ENCODE measurements around the gene NFIA. TPM values are rescaled to one million over a fixed set of nuclear protein-coding genes. Genes with fewer than 3 reads are reported as not detected.

The NFIA gene
- polyA plus RNA-seq, 3 donors: 14.4 to 14.7 (median 14.6) TPM

DNA sequence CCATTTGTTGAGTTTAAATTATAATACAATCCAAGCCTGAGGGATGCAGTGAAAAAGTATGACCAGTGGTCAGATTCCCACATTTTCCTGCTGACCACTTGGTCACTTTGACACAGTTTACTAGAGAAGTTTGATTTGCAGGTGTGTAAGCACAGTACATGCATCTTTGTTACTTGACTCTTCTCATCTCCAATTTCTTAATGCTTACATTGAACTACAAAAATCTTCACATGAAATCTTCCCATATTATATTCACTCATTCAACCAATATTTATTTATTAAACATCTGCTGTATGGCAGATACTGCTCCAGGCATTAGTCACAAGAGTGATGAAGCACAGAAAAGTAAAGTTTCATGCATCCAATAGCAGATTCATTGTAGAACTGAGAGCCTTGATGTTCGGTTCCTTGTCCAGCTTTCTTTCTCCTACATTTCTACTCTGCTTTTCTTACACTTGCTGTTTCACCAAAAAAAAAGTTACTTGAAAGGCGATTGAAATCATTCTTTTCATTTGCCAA is 211.7 kb downstream of the NFIA start:
- no peak for DNase-seq

DNA sequence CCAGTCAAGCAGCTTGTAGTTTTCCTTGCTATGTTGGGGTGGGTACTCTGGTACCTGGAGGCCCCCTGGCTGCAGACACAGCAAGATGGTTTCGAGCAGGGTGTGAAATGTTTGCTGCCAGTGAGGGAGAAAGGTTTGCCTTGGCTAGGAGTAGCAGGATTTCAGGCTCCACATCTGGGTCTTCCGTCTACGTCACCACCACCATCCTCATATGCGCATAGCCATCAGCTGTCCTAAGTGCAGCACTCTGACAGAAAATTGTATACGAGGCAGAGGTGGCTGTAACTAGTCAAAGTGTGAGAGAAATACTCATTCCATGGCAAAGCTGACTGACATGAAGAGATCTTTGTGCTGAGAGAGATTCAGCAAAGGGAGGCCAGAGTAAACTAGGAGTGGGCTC is 212.6 kb downstream of the NFIA start:
- no peak for DNase-seq

DNA sequence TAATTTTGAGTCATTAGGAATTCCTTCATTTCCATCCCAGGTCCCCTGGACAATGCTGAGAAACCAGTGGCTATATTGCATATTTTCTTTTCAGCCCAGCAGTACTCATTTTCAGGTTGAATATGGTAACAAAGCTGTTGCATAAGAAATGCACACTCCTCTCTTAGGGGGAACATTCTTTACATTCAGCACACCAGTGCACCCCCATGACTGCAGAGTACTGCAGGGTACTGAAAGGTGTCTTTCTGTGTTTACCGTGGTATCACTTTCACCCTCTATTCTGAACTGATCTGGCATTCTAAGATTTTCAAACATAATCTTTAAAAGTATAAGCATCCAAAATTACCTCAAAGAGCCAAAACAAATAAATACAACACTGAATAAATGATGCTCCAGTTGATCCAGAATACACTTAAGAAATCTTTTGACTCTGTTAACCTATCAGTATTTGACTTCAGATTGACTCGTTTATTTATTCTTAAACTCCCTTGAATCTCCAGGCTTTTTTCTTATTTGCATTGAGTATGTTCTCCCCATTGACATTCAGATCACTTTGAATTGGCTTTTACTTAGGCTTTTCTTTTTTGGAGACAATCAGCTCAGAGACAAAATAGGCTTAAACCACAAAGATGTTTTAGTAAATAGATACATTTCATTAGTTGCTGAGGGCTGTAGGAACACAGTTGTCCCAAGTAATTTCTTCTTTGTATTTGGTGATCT is 213.6 kb downstream of the NFIA start:
- no peak for DNase-seq

DNA sequence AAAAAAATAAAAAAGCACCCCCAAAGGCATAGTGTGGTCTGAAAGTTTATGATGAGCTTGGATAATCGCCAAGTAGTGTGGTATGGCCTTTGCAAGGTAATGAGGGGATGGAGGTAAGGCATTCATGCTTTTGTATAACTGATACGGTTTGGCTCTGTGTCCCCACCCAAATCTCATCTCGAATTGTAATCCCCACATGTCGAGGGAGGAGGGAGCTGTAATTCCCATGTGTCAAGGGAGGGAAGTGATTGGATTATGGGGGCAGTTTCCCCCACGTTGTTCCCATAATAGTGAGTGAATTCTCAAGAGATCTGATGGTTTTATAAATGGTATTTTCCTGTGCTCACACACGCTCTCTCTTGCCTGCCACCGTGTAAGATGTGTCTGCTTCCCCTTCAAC is 215.5 kb downstream of the NFIA start:
- no peak for DNase-seq

- no peak for DNase-seq
Observed at GRCh38 chr1:61299463-61299862, 217.1 kb downstream of the NFIA start.

DNA sequence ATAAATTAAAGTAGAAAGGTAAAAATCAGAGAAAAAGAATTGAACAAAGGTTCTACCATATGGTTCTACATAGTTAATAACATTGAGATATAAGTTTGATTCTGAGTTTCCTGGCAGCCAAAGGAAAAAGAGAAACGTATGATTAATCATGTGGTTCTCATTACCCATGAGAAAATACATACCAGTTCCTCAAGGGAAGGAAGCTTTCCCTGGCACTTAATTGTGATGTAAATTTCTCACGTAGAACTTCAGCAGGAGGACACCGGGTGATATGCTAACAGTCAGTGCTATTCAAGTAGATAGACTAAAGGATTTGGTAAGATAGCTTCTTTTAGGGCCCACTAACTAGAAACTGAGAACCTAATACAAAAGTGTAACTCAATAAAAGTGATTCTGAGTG is 218.5 kb downstream of the NFIA start:
- DNase-seq: no peak

- no peak for DNase-seq
Observed at GRCh38 chr1:61301824-61302657, 219.7 kb downstream of the NFIA start.

DNA sequence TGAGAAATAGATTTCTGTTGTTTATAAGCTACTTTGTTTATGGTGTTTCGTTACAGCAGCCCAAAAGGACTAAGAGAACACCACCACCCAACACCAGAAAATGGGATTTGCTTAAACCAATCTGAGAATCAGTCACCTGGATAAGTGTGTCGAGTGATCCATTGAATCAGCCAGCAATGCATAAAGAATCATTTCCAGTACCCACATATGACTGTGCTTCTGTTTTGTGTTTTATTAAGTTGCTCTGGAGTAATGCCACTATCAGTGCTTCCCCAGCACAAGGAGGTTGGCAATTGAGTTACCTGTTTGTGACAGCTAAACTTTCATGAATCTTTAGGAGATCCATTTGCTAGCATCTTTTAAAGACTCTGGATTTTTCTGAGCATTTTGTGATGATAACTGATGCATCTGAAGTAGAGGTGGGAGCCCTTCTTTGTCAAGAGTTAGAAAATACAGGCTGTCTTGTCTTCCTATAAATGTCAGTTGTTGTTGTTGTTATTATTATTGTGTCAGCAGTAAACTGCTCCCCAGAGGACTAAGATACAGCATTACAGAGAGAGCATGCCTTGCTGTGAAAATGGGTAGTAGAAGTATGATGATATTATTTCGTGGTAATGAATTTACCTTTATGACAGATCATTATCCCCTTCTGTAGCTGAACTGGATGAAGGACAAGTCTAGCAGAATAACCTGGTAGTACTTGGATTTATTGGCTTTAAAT is 225.2 kb downstream of the NFIA start:
- DNase-seq: no peak

- DNase-seq: no peak
Observed at GRCh38 chr1:61310057-61310456, 227.7 kb downstream of the NFIA start.

GRCh38 chr1:61310538-61310937 is 228.2 kb downstream of the NFIA start:
- DNase-seq: no peak

GRCh38 chr1:61313906-61314422 is 231.6 kb downstream of the NFIA start:
- no peak for DNase-seq

DNA sequence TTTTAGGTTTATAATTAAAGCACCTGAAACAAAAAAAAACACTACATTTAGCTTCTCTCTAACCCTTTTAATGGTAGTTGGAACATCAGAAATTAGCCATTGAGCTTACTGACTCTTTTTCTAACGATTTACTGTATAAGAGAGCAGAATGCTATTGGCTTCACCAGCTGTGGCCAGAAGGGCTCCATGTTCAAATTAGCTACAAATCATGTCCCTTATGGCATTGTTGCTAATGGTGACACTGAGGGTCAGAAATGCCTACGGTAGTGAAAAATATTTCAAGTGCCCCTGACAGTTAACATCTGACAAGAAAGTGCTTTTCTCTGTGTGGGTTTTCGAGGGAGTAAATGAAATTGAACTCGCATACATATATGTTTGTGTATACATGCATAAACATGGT is 232.7 kb downstream of the NFIA start:
- DNase-seq: no peak

GRCh38 chr1:61316493-61316892 is 234.1 kb downstream of the NFIA start:
- DNase-seq: no peak

- DNase-seq: peak; percentile 82
Observed at GRCh38 chr1:61318319-61319125, 236.2 kb downstream of the NFIA start.

GRCh38 chr1:61320575-61320974 is 238.2 kb downstream of the NFIA start:
- no peak for DNase-seq

GRCh38 chr1:61322008-61322744 is 239.8 kb downstream of the NFIA start:
- no peak for DNase-seq

DNA sequence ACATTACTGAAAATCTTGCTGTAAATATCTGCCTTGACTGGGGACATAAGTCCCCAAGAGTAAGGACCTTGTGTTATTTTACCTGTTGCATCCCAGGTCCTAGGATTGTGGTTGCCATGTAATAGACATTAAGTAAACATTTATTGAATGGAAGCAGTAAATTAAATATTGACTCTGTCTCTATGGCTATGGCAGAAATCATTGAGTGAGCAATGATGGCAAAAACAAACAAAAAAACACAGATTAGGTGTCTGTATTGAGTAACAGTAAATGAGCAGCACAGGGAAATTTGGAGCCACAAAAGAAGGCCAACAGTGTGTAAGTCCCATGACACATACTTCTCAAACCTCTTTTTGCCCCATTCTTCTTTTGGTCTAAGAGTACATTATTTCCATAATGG is 240.4 kb downstream of the NFIA start:
- no peak for DNase-seq

- DNase-seq: no peak
Observed at GRCh38 chr1:61323681-61324328, 241.4 kb downstream of the NFIA start.

- DNase-seq: no peak
Observed at GRCh38 chr1:61326713-61327112, 244.4 kb downstream of the NFIA start.

DNA sequence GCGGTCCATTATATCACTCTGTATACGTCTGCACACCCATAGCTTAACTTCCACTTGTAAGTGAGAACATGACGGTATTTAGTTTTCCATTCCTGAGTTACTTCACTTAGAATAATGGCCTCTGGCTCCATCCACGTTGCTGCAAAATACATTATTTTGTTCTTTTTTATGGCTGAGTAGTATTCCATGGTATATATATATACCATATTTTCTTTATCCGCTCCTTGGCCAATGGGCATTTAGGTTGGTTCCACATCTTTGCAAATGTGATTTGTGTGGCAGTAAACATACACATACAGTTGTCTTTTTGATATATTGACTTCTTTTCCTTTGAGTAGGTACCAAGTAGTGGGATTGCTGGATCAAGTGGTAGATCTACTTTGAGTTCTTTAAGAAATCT is 245.1 kb downstream of the NFIA start:
- DNase-seq: no peak

Measured in renal pelvis (tissue), 4 donors.